HTERT RPE-1 (cell line): ENCODE results near the gene CHST8.

ENCODE experiments used
- in situ Hi-C: fragments of 300-500 bp; cut with MboI; formaldehyde crosslinking; loops from 4 replicates; pipeline ENCODE4 v1.14.3; 2020; ENCODE audit warnings: low sequenced_read_pairs

The CHST8 gene

DNA sequence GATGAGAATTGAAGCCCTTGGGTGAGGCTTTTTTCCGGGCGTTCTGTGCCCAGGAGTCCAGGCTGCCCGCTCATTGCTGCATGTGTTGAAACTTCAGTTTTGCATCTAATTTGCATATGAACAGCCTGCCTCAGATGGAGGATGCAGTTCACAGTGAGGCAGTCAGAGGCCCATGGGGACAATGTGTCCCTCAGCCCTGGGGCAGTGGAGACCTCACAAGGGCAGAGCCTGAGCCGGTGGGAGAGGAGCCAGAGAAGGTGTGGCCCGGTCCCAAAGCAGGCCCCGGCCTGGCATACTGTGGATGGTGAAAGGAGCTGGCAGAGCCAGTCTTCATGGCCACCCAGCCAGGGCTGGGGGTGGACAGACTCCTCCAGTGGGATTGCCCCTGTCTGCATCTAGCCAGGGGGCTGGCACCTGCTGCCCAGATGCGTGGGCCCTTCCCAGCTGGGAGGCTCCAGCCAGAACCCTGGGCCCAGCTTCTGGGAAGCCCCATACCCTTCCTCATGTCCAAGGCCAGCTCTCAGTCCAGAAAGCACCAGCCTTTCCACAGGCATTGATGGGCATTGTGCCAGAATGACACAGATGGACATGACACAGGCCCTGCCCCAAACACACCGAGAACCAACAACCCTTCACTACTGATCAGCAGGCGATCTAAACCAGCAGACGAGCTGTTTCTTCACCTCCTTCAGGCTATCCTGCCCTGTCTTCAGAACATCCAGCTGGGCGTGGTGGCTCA is 142.0 kb downstream of the CHST8 start:
- in situ Hi-C loops: no loop called here

GRCh38 chr19:33766623-33767022 is 144.9 kb downstream of the CHST8 start:
- in situ Hi-C loops: no loop called here

DNA sequence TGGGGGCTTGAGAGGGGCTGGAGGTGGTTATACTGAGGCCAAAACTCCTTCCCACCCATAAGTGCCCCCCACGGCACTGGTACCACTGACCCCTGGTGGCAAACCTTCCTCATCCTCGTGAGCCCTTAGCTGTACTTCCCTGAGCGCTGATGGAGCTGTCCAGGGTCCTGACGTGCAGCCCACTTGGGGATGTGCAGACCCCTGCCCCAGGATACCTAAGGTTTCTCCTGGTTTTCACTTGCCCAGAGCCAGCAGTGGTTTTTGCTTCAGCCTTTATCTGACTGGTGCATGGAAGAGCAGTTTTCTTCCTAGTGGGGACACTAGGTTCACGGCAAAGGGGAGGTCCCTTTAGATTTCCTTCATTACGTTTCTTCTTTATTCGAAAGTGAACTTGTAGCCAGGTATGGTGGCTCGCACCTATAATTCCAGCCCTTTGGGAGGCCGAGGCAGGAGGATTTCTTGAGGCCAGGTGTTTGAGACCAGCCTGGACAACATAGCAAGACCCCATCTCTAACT is 146.2 kb downstream of the CHST8 start:
- in situ Hi-C loops: no loop called here

DNA sequence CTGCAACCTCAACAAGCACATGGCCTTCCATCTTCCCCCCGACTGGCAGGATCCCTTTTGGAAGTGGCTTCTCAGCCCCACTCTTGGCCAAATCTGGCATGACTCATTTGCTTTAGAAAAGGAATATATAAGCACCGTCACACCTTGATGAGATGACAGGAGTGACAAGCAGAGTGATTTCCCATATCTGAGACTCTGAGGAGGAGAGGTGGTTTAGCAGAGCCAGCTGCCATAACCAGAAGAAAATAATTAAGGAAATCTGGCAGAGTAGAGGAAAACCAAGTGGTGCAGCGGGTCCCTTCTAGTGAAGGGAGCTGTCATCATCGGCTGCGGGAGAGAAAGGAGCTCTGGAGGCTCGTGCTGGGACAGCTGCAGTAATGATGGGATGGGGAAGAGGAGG is 147.5 kb downstream of the CHST8 start:
- in situ Hi-C loops: no loop called here

DNA sequence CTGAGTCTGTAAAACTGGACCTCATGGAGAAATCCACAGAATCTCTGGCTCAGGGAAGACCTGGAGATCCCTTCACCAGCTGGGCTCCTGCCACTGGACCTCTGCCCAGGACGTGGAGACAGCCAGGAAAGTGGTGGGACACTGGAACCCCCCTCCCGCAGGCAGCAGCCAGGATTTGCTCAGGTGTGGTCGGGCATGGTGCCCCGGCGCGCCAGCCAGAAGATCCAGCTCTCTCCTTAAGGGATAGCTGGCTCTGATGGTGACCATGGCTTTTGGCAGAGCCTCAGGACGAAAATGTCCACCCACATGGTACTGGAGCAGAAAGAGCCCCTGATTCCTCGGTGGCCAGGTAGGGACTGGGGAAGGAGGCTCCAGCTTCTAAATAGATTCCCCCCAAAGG is 148.4 kb downstream of the CHST8 start:
- in situ Hi-C loops: no loop called here

DNA sequence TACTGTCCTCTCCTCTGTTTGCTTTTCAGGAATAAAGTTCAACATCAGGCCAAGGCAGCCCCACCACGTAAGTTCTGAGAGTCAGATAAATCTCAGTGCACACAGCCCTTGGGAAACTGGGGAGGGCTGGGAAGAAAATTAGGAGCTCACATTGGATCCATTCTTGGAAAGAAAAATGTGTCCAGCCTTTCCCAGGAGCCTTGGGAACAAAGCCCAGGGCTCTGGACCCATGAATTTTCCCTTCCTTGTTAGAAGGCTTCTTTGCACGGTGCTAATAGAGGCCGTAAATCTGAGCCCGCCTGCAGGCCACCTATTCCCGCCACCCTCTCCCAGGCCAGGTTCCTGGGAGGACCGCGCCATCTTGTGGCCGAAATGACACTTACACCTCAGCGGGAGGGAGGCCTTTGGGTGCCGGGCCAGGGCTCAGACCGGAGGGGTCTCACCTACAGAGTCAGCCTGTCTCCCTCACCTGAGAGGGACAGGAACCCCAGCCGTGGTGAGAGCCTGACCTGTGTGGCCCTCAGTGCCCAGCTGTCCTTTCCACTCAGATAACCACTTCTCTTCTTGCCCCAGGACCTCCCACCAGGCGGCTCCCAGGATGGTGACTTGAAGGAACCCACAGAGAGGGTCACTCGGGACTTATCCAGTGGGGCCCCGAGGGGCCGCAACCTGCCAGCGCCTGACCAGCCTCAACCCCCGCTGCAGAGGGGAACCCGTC is 149.8 kb downstream of the CHST8 start:
- in situ Hi-C loops: no loop called here

DNA sequence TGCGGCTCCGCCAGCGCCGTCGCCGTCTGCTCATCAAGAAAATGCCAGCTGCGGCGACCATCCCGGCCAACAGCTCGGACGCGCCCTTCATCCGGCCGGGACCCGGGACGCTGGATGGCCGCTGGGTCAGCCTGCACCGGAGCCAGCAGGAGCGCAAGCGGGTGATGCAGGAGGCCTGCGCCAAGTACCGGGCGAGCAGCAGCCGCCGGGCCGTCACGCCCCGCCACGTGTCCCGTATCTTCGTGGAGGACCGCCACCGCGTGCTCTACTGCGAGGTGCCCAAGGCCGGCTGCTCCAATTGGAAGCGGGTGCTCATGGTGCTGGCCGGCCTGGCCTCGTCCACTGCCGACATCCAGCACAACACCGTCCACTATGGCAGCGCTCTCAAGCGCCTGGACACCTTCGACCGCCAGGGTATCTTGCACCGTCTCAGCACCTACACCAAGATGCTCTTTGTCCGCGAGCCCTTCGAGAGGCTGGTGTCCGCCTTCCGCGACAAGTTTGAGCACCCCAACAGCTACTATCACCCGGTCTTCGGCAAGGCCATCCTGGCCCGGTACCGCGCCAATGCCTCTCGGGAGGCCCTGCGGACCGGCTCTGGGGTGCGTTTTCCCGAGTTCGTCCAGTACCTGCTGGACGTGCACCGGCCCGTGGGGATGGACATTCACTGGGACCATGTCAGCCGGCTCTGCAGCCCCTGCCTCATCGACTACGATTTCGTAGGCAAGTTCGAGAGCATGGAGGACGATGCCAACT is 150.5 kb downstream of the CHST8 start:
- in situ Hi-C loops: no loop called here

DNA sequence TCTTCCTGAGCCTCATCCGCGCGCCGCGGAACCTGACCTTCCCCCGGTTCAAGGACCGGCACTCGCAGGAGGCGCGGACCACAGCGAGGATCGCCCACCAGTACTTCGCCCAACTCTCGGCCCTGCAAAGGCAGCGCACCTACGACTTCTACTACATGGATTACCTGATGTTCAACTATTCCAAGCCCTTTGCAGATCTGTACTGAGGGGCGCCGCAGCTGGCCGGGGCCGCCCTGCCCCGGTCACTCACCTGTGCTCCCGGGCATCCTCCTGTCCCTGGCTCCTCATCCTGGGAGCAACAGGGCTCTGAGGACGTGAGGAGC is 151.1 kb downstream of the CHST8 start:
- in situ Hi-C loops: no loop called here

- in situ Hi-C loops: no loop called here
Measured at GRCh38 chr19:33773704-33774624, 152.2 kb downstream of the CHST8 start.

DNA sequence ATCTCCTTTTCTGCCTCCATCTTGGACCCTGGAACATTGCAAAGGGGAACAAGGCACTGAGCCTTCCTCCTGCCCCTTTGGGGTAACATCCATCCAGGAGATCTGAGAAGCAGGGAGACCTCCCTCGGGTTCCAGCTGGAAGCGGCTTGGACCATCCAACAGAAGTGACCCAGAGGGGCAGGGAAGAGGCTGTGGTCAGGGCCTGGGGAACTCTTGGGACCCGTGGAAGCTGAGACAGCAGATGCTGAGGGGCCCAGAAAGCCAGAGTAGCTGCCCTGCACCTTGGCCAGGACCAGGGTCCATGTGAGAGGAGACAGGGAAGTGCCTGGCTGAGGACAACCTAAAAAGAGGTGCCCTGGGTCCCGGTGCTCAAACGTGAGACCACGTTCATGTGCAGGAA is 153.0 kb downstream of the CHST8 start:
- in situ Hi-C loops: no loop called here

GRCh38 chr19:33775731-33776487 is 154.2 kb downstream of the CHST8 start:
- in situ Hi-C loops: no loop called here

DNA sequence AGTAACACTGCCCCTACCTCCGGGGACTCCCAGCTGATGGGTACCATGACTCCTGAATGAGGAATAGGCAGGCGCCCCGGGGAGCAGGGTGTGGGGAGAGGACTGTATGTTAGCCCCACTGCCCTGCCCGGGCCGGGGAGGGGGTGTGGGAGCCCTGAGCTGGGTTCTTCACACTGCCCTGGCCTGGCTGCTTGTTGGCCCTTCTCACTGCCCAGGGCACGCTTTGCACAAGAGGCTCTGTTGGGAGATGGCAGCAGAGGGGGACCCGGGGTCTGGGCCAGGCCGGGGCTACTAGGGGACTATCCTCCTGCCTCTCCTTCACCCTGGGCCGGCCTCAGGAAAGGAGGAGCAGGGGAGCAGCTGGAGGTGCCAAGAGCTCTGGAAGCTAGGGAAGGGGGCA is 155.6 kb downstream of the CHST8 start:
- in situ Hi-C loops: no loop called here

GRCh38 chr19:33777753-33778088 is 156.0 kb downstream of the CHST8 start:
- in situ Hi-C loops: no loop called here

GRCh38 chr19:33778089-33778791 is 156.5 kb downstream of the CHST8 start:
- in situ Hi-C loops: no loop called here

DNA sequence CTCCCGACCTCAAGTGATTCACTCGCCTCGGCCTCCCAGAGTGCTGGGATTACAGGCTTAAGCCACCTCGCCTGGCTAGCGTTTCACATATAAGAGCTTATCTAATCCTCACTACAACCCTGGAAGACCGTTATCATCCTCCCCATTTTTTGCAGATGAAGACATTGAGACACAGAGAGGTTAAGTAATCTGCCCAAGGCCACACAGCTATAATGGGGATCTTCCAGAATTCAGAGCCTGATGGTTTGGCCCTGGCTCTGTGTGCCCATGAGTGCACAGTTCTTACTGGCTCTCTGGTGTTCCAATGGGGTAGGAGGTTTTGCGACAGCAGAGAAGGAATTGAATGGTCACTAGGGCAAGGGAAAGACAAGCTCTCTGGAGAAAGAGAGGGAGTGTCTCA is 158.1 kb downstream of the CHST8 start:
- in situ Hi-C loops: no loop called here

GRCh38 chr19:33780251-33780650 is 158.5 kb downstream of the CHST8 start:
- in situ Hi-C loops: no loop called here

DNA sequence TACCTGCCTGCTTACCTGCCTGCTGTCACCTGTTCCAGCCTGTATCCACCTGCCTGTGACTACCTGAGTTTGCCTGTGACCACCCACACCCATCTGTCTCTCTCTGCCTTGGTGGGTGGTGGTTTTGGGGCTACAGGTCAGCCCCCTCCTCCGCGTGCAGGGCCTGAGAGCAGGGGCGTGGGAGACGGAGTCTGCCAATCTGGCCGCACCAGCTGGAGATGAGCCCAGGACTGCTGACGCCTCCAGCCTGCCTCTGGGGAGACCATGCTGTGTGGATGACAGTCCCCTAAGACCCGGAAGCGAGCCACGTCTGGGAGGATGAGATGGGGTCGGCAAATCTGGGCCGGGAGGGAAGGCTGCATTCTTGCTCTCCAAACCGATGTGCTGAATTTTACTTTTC is 159.0 kb downstream of the CHST8 start:
- in situ Hi-C loops: no loop called here

DNA sequence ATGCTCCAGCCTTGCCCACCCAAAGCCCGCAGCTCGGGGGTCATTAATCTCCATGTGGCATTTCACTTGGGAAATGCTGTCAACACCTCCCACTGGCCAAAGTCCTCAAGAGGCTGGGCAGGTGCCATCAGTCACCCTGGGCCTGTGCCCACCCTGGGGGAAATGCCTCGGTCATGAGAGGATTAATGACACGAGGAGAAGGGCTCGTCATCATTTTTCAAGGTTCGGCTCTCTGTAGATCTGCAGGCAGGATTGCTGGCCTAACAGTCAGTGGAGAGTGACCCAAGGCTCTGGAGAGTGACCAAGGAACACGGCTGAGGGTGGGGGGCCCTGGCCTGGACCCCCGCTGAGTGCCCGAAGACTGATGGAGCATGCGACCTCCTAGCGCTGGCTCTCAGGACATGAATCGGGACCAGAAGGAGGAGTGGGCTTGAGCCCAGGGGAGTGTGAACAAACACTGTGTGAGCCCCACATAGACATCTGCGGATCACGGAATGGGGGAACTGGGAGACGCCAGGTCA is 159.7 kb downstream of the CHST8 start:
- in situ Hi-C loops: no loop called here

DNA sequence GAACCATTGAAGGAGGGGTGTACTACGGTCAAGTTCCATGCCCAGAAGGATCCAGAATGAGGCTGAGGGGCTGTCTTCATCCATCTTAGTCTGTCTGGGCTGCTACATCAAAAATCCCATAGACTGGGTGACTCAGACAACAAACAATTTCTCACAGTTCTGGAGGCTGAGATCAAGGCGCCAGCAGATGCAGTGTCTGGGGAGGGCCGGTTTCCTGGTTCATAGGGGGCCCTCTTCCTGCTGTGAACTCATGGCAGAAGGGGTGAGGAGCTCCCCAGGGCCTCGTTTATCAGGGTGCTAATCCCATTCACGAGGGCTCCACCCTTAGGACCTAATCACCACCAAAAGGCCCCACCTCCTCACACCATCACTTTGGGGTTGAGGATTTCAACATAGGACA is 160.2 kb downstream of the CHST8 start:
- in situ Hi-C loops: no loop called here
